ENCODE measurements around the gene LSM3. TPM values are rescaled to one million over a fixed set of nuclear protein-coding genes. Genes with fewer than 3 reads are reported as not detected.

LSM3 gene
- total RNA-seq, 1 donor from 2014 or later, result 8.3 TPM

GRCh38 chr3:14239940-14240339 lies 61.3 kb downstream of the LSM3 start:
- no peak for DNase-seq (ENCODE audit: low read depth in 2 of 2)

GRCh38 chr3:14240366-14240765 lies 61.7 kb downstream of the LSM3 start:
- no peak for DNase-seq (ENCODE audit: low read depth in 2 of 2)

GRCh38 chr3:14241716-14242115 lies 63.1 kb downstream of the LSM3 start:
- no peak for DNase-seq (ENCODE audit: low read depth in 2 of 2)

GRCh38 chr3:14242490-14243311 lies 64.1 kb downstream of the LSM3 start:
- no peak for DNase-seq (ENCODE audit: low read depth in 2 of 2)

- DNase-seq (ENCODE audit: low read depth in 2 of 2), result no peak
These were observed 65.2 kb downstream of the LSM3 start for GRCh38 chr3:14243782-14244181.

GRCh38 chr3:14244521-14245247 lies 66.1 kb downstream of the LSM3 start:
- DNase-seq (ENCODE audit: low read depth in 2 of 2), result no peak

GRCh38 chr3:14245248-14245639 lies 66.6 kb downstream of the LSM3 start:
- no peak for DNase-seq (ENCODE audit: low read depth in 2 of 2)

GRCh38 chr3:14245822-14246221 lies 67.2 kb downstream of the LSM3 start:
- no peak for DNase-seq (ENCODE audit: low read depth in 2 of 2)

GRCh38 chr3:14246414-14246813 lies 67.8 kb downstream of the LSM3 start:
- DNase-seq (ENCODE audit: low read depth in 2 of 2), result no peak

- DNase-seq (ENCODE audit: low read depth in 2 of 2), result no peak
These were observed 69.8 kb downstream of the LSM3 start for GRCh38 chr3:14248477-14248848.

GRCh38 chr3:14248849-14249523 lies 70.4 kb downstream of the LSM3 start:
- no peak for DNase-seq (ENCODE audit: low read depth in 2 of 2)

Other genes starting within 250 kb of the LSM3 start
- gene CHCHD4, start 53.9 kb upstream of the LSM3 start, total RNA-seq, result 11.9 and 12.9 TPM in 2 replicates
- 59.2 and 69.3 TPM in 2 replicates for gene TMEM43, start 53.8 kb upstream of the LSM3 start, total RNA-seq
- gene XPC, start 216 bp upstream of the LSM3 start, total RNA-seq, result 29.1 and 31.7 TPM in 2 replicates
- 7.1 and 8.9 TPM in 2 replicates for gene SLC6A6, start 223.8 kb downstream of the LSM3 start, total RNA-seq

Measured in dermis microvascular lymphatic vessel endothelial cell (primary cell).